ENCODE results near the gene SCAPER. TPM values are rescaled to one million over a fixed set of nuclear protein-coding genes. Genes with fewer than 3 reads are reported as not detected.

SCAPER gene
- total and polyA plus RNA-seq, 10 of the 15 experiments (the other 5 are each of a cell fraction or from before 2014, with no cell fraction given), result 1.0 to 7.7 (median 3.9) TPM

DNA sequence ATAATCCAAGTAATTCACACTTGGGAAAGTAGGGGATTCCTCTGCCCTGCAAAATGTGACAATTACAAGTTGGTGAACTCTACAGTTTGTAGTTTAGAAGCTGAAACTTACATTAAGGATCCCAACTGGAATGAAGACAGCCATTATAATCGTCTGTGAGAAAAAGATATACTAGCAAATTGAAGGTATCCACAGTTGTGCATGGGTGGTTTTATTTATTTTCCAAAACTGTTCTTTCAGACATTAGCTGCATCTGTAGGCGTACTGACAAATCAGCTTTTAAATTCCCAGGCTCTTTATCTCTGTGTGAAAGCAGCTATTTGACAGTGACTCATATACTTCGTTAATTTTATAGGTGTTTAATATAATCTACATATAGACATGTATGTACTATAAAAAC is 581.1 kb downstream of the SCAPER start:
- no peaks in the 10 kb centered on the region for H3K79me2 ChIP-seq (ENCODE audit: control insufficient read depth, insufficient read depth, low read length)
- H3K4me3 ChIP-seq, result no peak overlapping the region
- POLR2A ChIA-PET, result no interaction called here
- H3K36me3 ChIP-seq (ENCODE audit: control insufficient read depth in 2 of 2, insufficient read depth in 2 of 2, low read length in 1 of 2), result no peaks in the 10 kb centered on the region
- CTCF ChIA-PET, result interaction anchor here (1.0 to 1.5 kb wide), 3 partner anchors 9 to 133 kb away, joined by 3 read pairs; no protein-coding TSS in a partner anchor
- H4K20me1 ChIP-seq (ENCODE audit: control insufficient read depth, insufficient read depth), result no peaks in the 10 kb centered on the region
- RAD21 ChIA-PET (ENCODE audit: unreplicated experiment), result interaction anchor here (2.1 kb wide), 1 partner anchor 13 kb away, joined by 6 read pairs; the partner anchor contains the start of gene ETFA
- H3K9me3 ChIP-seq (replicated peaks; ENCODE audit: control insufficient read depth, insufficient read depth, low read length), result no peaks in the 10 kb centered on the region
- SMC1A ChIA-PET (ENCODE audit: uncharacterized antibody, unreplicated experiment), result no interaction called here
- 28% methylated on average over 3 of the region's 3 CpGs for WGBS (ENCODE audit: insufficient coverage, insufficient replicate concordance, low lambda C conversion rate, missing lambda C conversion rate)
- DNase-seq (ENCODE audit: low read depth, low spot score), result no peak
- no peak overlapping the region for H3K27ac ChIP-seq (ENCODE audit: control insufficient read depth, insufficient read depth)
- no peak overlapping the region for H2AFZ ChIP-seq (ENCODE audit: control insufficient read depth, low read depth, low read length)
- peaks cover 0 to 1% of the 10 kb centered on the region in 2 experiments; a peak in 2 of 4 replicates for H3K27me3 ChIP-seq (replicated peaks in 1 of 2; ENCODE audit: control insufficient read depth in 2 of 2, insufficient read depth in 2 of 2, low read length in 1 of 2)
- BruUV-seq (replicated peaks), result no TSS peak
- intact Hi-C loops (cut with micrococcal nuclease; ENCODE audit: unreplicated experiment) (no loop called here), in situ Hi-C loops (cut with MboI) (no loop called here)
- no peaks in the 10 kb centered on the region for H3K4me1 ChIP-seq (ENCODE audit: control insufficient read depth, insufficient read depth, low read length)
- no peak for ATAC-seq
- no peak overlapping the region for H3K4me2 ChIP-seq (ENCODE audit: control insufficient read depth, insufficient read depth)
- FAIRE-seq, result no peak
- no peak overlapping the region for H3K9ac ChIP-seq (ENCODE audit: control insufficient read depth, insufficient read depth, low read length)
- no peak for TF ChIP-seq FOS (IDR thresholded peaks at IDR 0.05; ENCODE audit: borderline replicate concordance, extremely low read depth, insufficient read length)
- no peak for TF ChIP-seq FOXM1 (IDR thresholded peaks at IDR 0.05; ENCODE audit: low read depth, low read length)
- TF ChIP-seq RBBP5 (conservative IDR thresholded peaks at IDR 0.05), result no peak
- TF ChIP-seq PML (IDR thresholded peaks at IDR 0.05; ENCODE audit: low read length), result no peak
- TF ChIP-seq BACH1 (IDR thresholded peaks at IDR 0.05; ENCODE audit: borderline replicate concordance), result no peak
- TF ChIP-seq HCFC1 (IDR thresholded peaks at IDR 0.05; ENCODE audit: low read length), result no peak
- no peak for TF ChIP-seq LARP7 (IDR thresholded peaks at IDR 0.05)
- no peak for TF ChIP-seq RAD51 (IDR thresholded peaks at IDR 0.05)
- TF ChIP-seq PAX5 (IDR thresholded peaks at IDR 0.05; ENCODE audit: borderline replicate concordance, low read depth, low read length), result no peak
- no peak for TF ChIP-seq CBX5 (IDR thresholded peaks at IDR 0.05; ENCODE audit: low read depth)
- TF ChIP-seq, protein P1, sequence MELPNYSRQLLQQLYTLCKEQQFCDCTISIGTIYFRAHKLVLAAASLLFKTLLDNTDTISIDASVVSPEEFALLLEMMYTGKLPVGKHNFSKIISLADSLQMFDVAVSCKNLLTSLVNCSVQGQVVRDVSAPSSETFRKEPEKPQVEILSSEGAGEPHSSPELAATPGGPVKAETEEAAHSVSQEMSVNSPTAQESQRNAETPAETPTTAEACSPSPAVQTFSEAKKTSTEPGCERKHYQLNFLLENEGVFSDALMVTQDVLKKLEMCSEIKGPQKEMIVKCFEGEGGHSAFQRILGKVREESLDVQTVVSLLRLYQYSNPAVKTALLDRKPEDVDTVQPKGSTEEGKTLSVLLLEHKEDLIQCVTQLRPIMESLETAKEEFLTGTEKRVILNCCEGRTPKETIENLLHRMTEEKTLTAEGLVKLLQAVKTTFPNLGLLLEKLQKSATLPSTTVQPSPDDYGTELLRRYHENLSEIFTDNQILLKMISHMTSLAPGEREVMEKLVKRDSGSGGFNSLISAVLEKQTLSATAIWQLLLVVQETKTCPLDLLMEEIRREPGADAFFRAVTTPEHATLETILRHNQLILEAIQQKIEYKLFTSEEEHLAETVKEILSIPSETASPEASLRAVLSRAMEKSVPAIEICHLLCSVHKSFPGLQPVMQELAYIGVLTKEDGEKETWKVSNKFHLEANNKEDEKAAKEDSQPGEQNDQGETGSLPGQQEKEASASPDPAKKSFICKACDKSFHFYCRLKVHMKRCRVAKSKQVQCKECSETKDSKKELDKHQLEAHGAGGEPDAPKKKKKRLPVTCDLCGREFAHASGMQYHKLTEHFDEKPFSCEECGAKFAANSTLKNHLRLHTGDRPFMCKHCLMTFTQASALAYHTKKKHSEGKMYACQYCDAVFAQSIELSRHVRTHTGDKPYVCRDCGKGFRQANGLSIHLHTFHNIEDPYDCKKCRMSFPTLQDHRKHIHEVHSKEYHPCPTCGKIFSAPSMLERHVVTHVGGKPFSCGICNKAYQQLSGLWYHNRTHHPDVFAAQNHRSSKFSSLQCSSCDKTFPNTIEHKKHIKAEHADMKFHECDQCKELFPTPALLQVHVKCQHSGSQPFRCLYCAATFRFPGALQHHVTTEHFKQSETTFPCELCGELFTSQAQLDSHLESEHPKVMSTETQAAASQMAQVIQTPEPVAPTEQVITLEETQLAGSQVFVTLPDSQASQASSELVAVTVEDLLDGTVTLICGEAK (IDR thresholded peaks at IDR 0.05; ENCODE audit: borderline replicate concordance), result no peak
- TF ChIP-seq, protein P2, sequence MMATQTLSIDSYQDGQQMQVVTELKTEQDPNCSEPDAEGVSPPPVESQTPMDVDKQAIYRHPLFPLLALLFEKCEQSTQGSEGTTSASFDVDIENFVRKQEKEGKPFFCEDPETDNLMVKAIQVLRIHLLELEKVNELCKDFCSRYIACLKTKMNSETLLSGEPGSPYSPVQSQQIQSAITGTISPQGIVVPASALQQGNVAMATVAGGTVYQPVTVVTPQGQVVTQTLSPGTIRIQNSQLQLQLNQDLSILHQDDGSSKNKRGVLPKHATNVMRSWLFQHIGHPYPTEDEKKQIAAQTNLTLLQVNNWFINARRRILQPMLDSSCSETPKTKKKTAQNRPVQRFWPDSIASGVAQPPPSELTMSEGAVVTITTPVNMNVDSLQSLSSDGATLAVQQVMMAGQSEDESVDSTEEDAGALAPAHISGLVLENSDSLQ (IDR thresholded peaks at IDR 0.05), result no peak
- TF ChIP-seq, protein P3, sequence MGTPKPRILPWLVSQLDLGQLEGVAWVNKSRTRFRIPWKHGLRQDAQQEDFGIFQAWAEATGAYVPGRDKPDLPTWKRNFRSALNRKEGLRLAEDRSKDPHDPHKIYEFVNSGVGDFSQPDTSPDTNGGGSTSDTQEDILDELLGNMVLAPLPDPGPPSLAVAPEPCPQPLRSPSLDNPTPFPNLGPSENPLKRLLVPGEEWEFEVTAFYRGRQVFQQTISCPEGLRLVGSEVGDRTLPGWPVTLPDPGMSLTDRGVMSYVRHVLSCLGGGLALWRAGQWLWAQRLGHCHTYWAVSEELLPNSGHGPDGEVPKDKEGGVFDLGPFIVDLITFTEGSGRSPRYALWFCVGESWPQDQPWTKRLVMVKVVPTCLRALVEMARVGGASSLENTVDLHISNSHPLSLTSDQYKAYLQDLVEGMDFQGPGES (IDR thresholded peaks at IDR 0.05), result no peak
- TF ChIP-seq DPF2 (IDR thresholded peaks at IDR 0.05), result no peak
- no peak for TF ChIP-seq IRF4 (IDR thresholded peaks at IDR 0.05; ENCODE audit: low read depth, low read length)
- TF ChIP-seq BCL3 (IDR thresholded peaks at IDR 0.05; ENCODE audit: borderline replicate concordance, insufficient read depth, low read depth, low read length, poor library complexity, severe bottlenecking), result no peak

Data from GM12878 (cell line).